RWPE1 (cell line): ENCODE results near the gene ACTN4.
A peak's percentile ranks its signal among the peaks of the same experiment; 100 is the strongest.

Experiments
- CTCF ChIA-PET: fragments of 350-600 bp; sonication (Branson Sonifier 250); formaldehyde crosslinking; extraction: SDS; loops from one replicate; lab custom pipeline; 2021; lab: Yijun Ruan, JAX
- POLR2A ChIA-PET: fragments of 400-600 bp; formaldehyde crosslinking; extraction: SDS; loops from one replicate; lab custom pipeline; 2020; ENCODE audit warnings: antibody characterized with exemption; ENCODE audit not compliant: low non-redundant PET; lab: Yijun Ruan, JAX
- DNase-seq: peaks from one replicate; pipeline ENCODE4 v3.0.0; 2012; ENCODE audit warnings: low spot score
- H3K27ac ChIP-seq: fragments of 450-650 bp; 2 replicates; pipeline ENCODE4 v1.5.1; 2017
- TF ChIP-seq, protein P1 (sequence below): fragments of 450-650 bp; conservative IDR thresholded peaks from 2 replicates; pipeline ENCODE4 v1.5.1; 2017; ENCODE audit warnings: low read depth, mild to moderate bottlenecking

The ACTN4 gene

DNA sequence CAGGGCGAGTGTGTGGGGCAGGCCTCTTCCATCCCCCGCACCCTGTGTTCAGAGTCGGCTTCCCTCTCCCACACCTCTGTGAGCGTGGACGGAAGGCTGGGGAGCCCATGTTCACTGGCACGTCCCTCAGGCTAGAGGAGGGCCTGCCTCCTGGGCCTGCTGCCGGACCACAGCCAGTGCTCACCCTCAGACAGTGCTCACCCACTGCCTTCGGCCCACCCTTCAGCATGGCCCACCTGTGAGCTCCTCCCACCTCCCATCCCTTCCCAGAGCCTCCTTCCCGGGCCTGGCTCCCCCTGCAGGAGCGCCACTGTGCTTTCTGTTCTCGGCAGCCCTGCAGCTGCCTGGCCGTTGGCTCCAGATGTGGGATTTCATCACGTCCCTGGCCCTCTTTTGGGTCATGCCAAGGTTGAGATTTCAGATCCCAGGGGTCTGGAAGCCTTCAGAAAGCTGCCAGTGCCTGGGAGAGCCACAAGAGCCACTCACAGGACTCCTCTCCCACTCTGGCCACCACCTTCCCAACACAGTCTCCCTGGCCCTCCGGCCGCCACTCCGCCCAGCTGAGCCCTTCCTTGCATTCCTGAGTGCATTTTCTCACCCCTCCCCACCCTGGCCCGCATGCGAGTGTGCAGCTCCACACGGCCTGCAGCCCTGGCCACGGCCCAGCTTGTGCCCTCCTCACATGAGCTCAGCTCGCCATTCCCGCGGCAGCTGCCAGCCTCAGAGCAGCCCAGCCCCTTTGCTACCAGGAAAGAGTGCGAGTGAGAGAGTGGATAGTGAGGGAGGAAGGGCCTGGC, 71.5 kb downstream of the ACTN4 start:
- CTCF ChIA-PET, result interaction anchor here (0.6 to 0.8 kb wide), 4 partner anchors 84 to 263 kb away, joined by 3 read pairs; no protein-coding TSS in a partner anchor
- TF ChIP-seq, protein P1, sequence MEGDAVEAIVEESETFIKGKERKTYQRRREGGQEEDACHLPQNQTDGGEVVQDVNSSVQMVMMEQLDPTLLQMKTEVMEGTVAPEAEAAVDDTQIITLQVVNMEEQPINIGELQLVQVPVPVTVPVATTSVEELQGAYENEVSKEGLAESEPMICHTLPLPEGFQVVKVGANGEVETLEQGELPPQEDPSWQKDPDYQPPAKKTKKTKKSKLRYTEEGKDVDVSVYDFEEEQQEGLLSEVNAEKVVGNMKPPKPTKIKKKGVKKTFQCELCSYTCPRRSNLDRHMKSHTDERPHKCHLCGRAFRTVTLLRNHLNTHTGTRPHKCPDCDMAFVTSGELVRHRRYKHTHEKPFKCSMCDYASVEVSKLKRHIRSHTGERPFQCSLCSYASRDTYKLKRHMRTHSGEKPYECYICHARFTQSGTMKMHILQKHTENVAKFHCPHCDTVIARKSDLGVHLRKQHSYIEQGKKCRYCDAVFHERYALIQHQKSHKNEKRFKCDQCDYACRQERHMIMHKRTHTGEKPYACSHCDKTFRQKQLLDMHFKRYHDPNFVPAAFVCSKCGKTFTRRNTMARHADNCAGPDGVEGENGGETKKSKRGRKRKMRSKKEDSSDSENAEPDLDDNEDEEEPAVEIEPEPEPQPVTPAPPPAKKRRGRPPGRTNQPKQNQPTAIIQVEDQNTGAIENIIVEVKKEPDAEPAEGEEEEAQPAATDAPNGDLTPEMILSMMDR, result 0 out of 2 replicates have a peak, but pooled peaks have one; percentile 8
- peak overlapping the region; percentile 84 for H3K27ac ChIP-seq
- no peak for DNase-seq
- POLR2A ChIA-PET, result interaction anchor here (0.5 kb wide), 1 partner anchor 33 kb away, joined by 7 read pairs; no protein-coding TSS in a partner anchor

DNA sequence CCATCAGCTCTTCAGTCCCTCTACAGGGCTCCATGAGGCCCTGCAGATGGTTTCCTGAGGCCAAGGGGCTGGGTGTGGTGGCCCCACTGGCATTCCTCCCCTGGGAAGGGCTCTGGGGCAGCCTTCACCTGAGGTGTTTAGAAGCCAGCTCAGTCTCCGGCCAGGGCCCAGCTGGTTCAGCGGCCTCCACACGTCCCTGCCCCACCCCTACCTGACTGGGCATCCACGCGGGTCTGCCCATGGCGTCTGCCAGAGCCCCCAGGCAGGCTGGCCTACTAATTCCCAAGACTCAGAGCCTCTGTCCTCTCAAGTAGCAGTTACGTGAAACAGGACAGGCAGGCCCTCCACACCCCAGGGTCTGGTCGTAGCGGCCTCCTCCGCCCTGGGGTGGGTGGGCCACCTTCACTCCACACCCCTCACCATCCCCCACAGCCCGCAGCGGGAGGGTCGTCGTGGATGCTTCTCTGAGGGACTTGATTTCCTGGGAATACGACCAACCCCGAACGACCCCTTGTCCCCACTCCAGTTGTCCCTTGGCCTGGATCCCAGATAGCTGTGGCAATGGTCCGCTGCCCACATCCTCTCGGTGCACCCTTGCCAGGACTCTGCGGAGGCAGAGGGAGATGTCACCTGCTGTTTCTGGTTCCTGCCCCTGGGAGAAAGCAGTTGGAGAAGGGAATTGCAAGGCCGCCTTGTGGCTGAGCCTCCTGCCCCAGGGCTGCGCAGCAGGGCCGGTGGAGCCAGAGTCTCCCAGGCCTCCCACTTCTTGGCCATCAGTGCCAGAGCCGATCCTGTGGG, 72.5 kb downstream of the ACTN4 start:
- DNase-seq, result no peak
- H3K27ac ChIP-seq, result peak overlapping the region; percentile 84
- CTCF ChIA-PET, result interaction anchor here (0.6 to 0.8 kb wide), 3 partner anchors 85 to 262 kb away, joined by 3 read pairs; no protein-coding TSS in a partner anchor

DNA sequence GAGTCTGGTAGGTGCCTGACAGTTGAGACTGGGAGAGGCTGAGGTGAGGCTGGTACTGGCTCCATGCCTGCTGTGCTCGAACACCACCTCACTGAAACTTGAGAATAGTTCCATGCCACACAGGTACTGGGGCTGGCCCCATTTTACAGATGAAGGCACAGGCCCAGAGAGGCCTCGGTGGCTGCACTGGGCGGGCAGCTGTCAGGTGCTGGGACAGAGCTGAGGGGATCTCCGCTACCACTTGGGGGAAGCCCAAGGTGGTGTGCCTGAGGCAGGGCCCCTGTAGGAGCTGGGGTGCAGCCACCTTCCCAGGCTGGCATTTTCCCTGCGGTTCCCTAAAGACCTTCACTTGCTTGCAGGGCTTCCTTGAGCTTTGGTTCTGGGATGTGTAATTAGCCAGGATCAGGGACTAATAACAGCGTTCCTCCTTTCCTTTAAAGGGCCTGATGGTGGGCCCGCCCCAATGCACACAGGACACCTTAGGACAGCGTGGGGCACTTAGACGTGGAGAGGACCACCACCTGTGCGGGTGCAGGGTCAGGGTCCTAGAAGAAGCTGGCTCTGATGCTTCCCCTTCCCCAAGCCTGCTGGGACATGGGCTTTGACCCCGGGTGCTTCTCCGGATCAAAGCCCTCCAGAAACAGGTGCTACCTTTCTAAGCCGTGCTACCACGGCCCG, 73.2 kb downstream of the ACTN4 start:
- ChIA-PET POLR2A (no interaction called here), CTCF (no interaction called here)
- TF ChIP-seq, protein P1, result no peak
- H3K27ac ChIP-seq, result peak overlapping the region; percentile 84
- DNase-seq, result no peak

More for the DNA sequence above, 72.5 kb downstream of the ACTN4 start:
- POLR2A ChIA-PET, result interaction anchor here (0.5 kb wide), 1 partner anchor 34 kb away, joined by 7 read pairs; no protein-coding TSS in a partner anchor
- TF ChIP-seq, protein P1, result no peak

DNA sequence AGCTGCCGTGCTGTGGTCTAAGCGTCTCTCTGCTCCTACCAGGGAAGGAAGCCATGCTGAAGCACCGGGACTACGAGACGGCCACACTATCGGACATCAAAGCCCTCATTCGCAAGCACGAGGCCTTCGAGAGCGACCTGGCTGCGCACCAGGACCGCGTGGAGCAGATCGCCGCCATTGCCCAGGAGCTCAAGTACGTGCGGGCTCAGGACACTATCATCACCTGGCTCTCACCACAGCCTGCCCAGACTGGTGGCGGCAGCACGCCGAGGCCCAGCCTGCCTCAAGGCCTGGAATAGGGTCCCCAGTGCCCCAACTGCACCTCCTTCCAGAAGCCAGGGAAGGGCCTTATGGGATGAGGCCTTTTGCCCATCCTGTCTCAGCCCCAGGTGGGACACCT, 74.0 kb downstream of the ACTN4 start:
- POLR2A ChIA-PET, result no interaction called here
- H3K27ac ChIP-seq, result peak overlapping the region; percentile 84
- TF ChIP-seq, protein P1, result no peak
- no peak for DNase-seq
- CTCF ChIA-PET, result no interaction called here

DNA sequence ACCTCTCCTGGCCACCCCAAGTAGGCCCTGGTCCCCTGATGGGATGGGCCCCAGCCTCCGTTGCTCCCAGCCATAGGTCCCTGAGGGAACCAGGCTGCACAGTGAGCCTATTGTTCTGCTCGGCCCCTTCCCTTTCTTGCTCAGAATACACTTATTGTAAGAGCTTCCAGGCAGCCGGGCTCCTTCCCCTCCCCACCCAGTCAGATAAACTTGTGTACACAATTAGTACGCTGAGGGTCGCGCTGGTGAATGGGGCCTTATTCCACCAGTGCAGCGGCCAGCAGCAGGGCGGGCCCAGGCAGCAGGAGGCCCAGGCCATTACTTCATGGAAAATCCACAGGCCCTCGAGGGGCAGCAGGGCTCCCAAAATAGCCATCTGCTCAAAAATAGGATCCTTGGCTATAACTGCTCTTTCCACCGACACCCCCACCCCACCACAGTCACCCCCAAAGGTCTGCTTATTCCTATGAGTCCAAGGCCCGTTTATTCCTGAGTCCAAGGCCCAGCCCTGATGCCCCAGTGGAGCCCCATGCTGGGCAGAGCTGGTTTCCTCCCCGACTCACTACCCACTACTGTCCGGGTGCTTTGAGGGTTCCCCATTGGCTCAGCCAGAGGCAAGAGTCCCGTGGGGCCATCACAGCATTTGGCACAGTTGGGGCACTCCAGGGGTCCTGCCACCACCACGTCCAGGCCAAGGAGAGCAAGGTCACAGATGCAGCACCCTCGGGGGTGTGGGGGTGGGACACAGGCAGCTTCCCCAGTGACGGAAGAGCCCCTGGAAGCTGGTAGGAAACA, 74.7 kb downstream of the ACTN4 start:
- CTCF ChIA-PET, result interaction anchor here (0.7 kb wide), 1 partner anchor 36 kb away, joined by 3 read pairs; no protein-coding TSS in a partner anchor
- POLR2A ChIA-PET, result no interaction called here
- no peak for DNase-seq
- TF ChIP-seq, protein P1, result no peak
- H3K27ac ChIP-seq, result peak overlapping the region; percentile 84
